CD1c-positive myeloid dendritic cell (primary cell): ENCODE results near the gene LY6G5C.

ENCODE experiments used
- DNase-seq: peaks from one replicate; pipeline ENCODE4 v3.0.0-alpha.2; 2016; ENCODE audit errors: extremely low spot score

LY6G5C gene

GRCh38 chr6:31641370-31641769 lies 39.5 kb downstream of the LY6G5C start:
- no peak for DNase-seq

- DNase-seq: no peak
Measured at GRCh38 chr6:31640612-31641011, 40.3 kb downstream of the LY6G5C start.

- no peak for DNase-seq
Measured at GRCh38 chr6:31639449-31639861, 41.4 kb downstream of the LY6G5C start.

GRCh38 chr6:31639043-31639442 lies 41.8 kb downstream of the LY6G5C start:
- DNase-seq: no peak

GRCh38 chr6:31636698-31637596 lies 43.9 kb downstream of the LY6G5C start:
- no peak for DNase-seq

- DNase-seq: no peak
Measured at GRCh38 chr6:31634969-31635575, 45.8 kb downstream of the LY6G5C start.

GRCh38 chr6:31634131-31634530 lies 46.7 kb downstream of the LY6G5C start:
- DNase-seq: no peak

GRCh38 chr6:31633447-31633846 lies 47.4 kb downstream of the LY6G5C start:
- no peak for DNase-seq

GRCh38 chr6:31632279-31632946 lies 48.5 kb downstream of the LY6G5C start:
- no peak for DNase-seq

GRCh38 chr6:31631681-31632278 lies 49.1 kb downstream of the LY6G5C start:
- no peak for DNase-seq

GRCh38 chr6:31631209-31631608 lies 49.7 kb downstream of the LY6G5C start:
- DNase-seq: no peak

GRCh38 chr6:31630177-31630934 lies 50.5 kb downstream of the LY6G5C start:
- DNase-seq: no peak

GRCh38 chr6:31629014-31629413 lies 51.9 kb downstream of the LY6G5C start:
- DNase-seq: no peak

- no peak for DNase-seq
Measured at GRCh38 chr6:31627690-31628287, 53.1 kb downstream of the LY6G5C start.

GRCh38 chr6:31626952-31627351 lies 53.9 kb downstream of the LY6G5C start:
- no peak for DNase-seq
